DMS153 (cell line): ENCODE measurements around the gene RUSF1.
A peak's percentile ranks its signal among the peaks of the same experiment; 100 is the strongest.
"Not testable (repeated sequence)": the region's sequence is repeated elsewhere in the genome, so short reads cannot be mapped to it uniquely, and the experiment has no call there.

ENCODE experiments used
- DNase-seq: peaks from one replicate; lab custom pipeline; 2025; lab: John Stamatoyannopoulos, UW

The RUSF1 gene

DNA sequence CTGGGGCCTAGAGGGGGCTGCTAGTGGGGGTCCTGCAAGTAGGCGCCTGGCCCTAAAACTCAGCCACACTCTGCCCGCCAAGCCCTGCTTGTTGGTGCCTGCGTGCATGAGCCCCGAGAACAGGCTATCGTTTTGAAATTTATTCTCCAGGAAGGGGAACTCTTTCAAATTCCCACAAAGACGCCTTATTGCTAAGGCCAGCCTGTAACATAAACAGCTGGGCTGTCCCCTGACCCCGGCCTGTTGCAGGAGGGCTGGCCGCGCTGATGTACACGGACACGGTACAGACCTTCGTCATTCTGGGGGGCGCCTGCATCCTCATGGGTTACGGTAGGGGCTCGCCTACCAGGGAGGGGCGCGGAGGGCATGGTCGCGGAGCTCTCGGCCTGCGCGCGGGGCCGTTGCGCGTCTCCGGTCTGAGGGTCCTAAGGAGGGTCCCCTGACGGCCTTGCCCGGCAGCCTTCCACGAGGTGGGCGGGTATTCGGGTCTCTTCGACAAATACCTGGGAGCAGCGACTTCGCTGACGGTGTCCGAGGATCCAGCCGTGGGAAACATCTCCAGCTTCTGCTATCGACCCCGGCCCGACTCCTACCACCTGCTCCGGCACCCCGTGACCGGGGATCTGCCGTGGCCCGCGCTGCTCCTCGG lies 21.0 kb downstream of the RUSF1 start:
- no peak for DNase-seq

- DNase-seq, result no peak
These were observed 22.1 kb downstream of the RUSF1 start for GRCh38 chr16:31486045-31486444.

- DNase-seq, result no peak
These were observed 22.6 kb downstream of the RUSF1 start for GRCh38 chr16:31485571-31485970.

DNA sequence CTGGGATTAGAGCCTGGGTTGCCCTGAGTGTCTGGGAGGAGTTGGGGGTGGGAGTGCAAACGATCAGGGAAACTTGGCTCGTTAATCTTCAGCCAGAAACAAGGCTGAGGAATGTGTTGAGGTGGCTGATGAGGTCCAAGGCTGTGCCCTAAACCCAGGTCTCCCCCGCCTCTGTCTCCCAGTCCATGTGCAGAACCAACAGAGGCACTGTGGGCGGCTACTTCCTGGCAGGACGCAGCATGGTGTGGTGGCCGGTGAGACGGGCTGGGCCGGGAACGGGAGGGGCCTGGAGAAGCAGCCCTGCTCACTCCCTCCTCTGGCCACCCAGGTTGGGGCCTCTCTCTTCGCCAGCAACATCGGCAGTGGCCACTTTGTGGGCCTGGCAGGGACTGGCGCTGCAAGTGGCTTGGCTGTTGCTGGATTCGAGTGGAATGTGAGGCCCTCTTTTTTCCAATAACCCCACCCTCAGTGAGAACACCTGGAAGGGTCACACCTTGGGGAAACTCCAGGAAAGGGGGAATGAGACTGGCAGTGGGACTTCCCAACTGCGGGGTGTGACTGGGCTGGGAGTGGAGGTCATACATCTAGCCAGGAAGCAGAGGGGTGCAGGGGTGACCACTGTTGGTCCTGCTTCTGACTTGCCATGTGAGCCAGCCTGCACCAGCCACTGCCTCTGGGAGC lies 23.6 kb downstream of the RUSF1 start:
- no peak for DNase-seq

DNA sequence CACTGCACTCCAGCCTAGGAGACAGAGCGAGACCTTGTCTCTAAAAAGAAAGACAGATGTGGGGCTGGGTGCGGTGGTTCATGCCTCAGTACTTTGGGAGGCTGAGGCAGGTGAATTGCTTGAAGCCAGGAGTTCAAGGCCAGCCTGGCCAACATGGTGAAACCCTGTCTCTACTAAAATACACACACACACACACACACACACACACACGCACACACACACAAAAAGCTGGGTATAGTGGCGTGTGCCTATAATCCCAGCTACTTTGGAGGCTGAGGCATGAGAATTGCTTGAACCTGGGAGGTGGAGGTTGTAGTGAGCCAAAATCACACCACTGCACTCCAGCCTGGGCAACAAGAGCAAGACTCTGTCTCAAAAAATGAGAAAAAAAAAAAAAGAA lies 24.1 kb downstream of the RUSF1 start:
- DNase-seq, result not testable (repeated sequence)

- DNase-seq, result no peak
These were observed 25.1 kb downstream of the RUSF1 start, which contains the start of gene SLC5A2 for GRCh38 chr16:31483081-31483480. Gene SLC5A2 (plus strand): TSS chr16:31483123. CDS start chr16:31483137, 14 bp downstream.

DNA sequence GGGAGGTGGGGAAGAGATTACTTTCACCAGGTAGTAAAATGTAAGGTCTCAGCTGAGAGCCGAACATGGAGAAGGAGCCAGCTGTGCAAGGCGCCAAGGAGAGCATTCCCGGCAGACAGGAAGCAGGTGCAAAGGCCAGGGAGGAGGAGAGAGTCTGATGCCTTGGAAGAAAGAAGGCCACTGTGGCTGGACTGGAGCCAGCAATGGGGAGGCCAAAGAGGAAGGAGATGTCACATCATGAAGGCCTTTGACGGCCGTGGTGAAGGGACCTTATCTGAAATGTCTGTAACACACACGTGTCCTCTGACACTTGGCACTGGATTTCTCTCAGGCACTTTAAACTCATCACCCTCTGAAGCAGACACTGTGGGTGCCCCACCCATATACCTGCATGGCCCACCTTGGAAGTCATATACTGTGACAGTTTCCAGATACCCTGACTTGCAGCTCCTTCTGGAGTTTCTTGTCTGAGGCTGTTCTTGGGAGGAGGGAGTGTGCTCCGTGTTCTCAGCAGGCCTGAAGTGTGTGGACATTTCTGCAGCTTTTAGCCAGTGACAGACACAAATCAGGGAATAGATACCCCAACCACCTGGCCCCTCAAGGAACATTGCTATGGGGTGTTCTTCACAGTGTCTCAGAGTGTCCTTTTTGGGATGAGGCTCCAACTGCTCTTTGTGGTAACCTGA lies 27.2 kb downstream of the RUSF1 start:
- no peak for DNase-seq

DNA sequence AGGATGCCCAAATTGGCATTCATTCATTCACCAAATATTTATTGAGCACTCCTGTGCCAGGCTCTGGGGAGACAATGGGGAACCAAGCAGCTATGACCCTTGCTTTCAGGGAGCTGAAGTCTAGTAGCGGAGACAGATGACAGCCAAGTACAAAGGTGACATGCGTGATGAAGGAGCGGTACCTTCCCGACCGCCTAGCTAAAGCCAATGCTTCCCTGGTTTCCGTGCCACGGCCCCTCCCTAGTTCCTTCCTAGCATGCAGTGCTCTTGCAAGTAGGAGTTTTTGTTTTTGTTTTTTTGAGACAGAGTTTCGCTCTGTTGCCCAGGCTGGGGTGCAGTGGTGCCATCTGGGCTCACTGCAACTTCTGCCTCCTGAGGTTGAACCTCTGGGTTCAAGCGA lies 28.4 kb downstream of the RUSF1 start:
- DNase-seq, result no peak

DNA sequence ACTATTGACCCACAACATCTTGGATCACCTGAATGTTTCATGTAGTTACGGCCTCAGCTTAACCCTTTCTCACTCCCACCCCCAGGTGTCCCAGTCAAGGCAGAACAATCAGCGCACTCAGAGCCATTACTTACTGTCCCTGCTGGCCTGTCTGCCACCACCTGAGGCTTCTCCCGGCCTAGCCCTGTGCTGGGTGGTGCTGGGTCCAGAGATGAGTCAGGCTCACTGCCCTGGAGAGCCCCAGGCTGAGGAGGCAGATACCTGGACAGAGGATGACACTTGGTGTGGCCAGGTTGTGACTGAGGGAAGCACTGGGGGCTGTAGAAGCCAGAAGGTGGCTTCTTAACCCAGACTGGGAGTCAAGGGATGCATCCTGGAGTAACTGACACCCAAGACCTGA lies 29.2 kb downstream of the RUSF1 start:
- no peak for DNase-seq

GRCh38 chr16:31477220-31478216 lies 30.7 kb downstream of the RUSF1 start:
- DNase-seq, result no peak

DNA sequence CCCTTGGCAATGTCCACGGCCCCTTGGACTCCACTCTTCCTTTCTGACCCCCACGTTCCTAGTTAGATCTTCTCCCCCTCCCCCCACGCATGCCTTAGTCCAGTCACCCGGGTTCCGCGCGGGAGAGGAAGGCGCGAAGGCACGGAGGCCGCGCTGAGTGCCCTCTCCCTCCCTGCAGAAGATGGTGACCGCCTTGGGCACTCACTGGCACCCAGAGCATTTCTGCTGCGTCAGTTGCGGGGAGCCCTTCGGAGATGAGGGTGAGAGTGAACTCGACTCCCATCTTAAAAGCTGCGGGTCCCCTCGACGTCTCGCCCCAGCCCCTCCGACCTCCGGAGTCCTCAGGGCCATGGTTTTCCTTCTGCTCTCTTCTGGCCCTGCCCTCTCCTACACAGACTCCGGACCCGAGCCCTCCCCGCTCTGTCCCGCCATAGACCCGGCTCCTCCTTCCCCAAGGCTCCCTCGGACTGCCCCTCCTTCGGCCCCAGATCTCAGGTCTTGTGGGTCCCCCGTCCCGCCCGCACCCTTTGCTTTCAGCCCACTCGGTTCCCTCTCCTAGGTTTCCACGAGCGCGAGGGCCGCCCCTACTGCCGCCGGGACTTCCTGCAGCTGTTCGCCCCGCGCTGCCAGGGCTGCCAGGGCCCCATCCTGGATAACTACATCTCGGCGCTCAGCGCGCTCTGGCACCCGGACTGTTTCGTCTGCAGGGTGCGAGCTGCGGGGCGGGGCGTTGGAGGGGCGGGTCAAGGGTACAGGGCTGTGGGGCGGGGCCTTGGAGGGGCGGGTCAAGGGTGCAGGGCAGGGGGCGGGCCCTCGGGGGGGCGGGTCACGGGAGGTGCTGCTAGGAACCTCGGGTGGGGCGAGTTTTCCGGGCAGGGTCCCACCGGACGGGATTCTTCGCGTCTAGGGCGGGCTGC lies 31.6 kb downstream of the RUSF1 start:
- no peak for DNase-seq

- DNase-seq, result no peak
These were observed 32.3 kb downstream of the RUSF1 start for GRCh38 chr16:31475946-31476302.

DNA sequence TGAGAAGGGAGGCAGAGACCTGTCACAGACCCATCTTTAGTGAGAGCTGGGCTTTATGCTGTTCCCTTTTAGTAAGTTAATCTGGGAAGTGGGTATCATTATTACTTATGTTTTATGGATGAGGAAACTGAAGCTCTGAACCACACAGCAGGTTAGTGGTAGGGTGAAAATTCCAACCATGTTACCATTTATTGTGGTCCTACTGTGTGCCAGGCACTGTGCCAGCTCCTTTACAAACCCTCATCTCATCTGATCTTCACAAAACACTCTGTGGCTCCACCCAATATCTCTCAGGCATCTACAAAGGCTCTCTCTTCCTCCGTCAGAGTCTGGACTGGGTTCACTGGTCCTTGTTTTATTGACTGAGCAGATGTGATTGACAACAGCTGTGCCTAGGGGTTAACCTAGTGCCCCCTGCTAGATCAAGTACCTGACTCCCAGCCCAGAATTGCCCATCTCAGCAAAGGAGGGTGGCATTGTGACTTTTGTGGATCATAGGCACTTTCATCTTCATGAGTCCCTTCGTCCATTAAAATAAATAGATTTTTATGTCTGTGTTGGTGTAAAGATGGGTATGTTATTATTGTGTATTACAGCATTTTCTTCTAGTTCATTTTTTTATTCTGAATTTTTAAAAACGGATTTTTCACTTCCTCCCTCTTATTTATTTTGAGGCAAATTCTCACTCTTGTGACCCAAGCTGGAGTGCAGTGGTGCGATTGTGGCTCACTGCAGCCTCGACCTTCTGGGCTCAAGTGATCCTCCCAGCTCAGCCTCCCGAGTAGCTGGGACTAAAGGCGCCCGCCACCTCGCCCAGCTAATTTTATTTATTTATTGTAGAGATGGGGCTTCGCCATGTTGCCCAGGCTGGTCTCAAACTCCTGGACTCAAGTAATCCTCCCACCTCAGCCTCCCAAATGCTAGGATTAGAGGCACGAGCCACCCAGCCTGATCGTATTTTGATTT lies 33.1 kb downstream of the RUSF1 start:
- no peak for DNase-seq

GRCh38 chr16:31474173-31474714 lies 33.9 kb downstream of the RUSF1 start:
- DNase-seq, result no peak

GRCh38 chr16:31473264-31473984 lies 34.8 kb downstream of the RUSF1 start:
- no peak for DNase-seq

DNA sequence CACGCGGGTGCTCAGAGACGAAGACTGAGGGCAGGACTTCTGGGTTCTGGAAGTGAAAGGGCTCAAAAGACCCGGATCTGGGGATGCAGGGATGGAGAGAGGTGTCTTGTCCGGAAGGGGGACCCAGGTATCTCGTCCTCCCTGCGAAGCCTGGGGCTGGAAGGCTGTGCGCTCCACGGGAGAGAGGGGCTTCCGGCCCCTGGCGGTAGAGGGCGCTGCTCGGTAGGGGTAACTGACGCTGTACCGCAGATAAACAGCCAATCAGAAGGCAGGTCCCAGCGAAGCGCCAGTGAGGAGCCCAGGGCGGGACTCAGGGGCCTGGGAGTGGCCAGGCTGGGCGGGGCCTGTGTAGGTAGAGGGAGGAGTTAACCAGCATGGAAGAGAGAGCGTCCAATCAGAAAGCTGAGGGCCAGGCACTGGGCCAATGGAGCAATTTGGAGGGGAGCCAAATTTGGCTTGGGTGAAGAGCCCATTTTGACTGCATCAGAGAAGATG lies 35.4 kb downstream of the RUSF1 start:
- DNase-seq, result peak; percentile 36

DNA sequence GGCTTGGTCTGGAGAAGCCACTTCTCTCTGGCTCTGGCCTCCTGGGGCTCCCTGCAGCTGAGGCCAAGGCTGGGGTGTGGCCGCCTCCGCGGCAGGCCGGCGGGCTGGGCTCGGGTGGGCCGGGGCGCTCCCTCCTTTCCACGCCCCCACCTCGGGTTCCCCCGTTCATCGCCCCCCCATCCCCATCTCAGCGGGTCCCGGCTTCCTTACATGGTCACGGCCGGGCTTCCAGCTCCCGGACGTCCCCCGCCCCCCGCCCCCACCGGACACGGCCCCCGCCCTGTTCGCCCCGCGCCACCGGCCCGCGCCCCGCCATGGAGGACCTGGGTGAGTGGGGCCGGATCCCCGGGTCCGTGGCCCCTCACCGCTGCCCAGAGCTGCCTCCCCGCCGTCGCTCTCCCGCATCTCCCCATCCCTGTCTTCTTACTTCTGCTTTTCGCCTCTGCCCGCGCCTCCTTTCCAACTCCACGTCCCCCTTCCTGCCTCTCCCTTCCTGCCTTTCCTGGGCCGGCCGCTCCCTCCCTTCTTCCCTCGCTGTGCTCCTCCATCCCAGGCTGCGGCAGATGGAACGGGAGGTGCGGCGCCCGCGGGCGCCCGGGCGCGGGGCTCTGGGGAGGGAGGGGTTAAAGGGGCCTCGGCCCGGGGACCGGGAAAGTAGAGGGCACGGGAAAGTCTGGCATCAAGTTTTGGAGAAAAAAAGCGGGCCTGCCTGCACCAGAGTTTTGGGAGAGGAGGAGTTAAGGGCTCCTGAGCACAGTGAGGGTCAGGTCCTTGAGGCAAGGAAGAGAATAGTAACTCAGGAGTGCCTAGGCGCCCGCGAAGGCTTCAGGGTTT lies 36.1 kb downstream of the RUSF1 start, which contains the start of gene TGFB1I1:
Gene TGFB1I1 (plus strand): TSS at position 278 of the 834 bp plus-strand sequence. CDS start 37 bp downstream, at position 315.
- DNase-seq, result no peak
